K562 (cell line): Measurements from ENCODE around the gene CEL. TPM values are rescaled to one million over a fixed set of nuclear protein-coding genes. Genes with fewer than 3 reads are reported as not detected.
A peak's percentile ranks its signal among the peaks of the same experiment; 100 is the strongest.

ENCODE experiments used
- ATAC-seq: fragments of 200-7000 bp; cut with Tn5 transposase; 3 replicates; pipeline ENCODE4 v1.9.1; 2020; ENCODE audit warnings: moderate library complexity
- BruUV-seq: library from RNA; stranded (reverse); fragments of 400-500 nt; replicated peaks from 2 replicates; lab custom pipeline; 2021; lab: Mats Ljungman, UMichigan
- CTCF ChIA-PET: fragments of 300-600 bp; formaldehyde crosslinking; extraction: SDS; loops from one replicate; lab custom pipeline; 2021; ENCODE audit warnings: low intra/inter-chr PET ratio; lab: Yijun Ruan, JAX
- POLR2A ChIA-PET: fragments of 300-600, 350-650 bp; sonication (Branson Sonifier 250); formaldehyde crosslinking; extraction: SDS; loops from one replicate; lab custom pipeline; 2021; ENCODE audit warnings: antibody characterized with exemption, inconsistent platforms; lab: Yijun Ruan, JAX
- DNase-seq, 4 experiments: peaks; one replicate each; pipeline versions ENCODE4 v3.0.0 to v3.0.0-alpha.2; 2011 to 2018; ENCODE audit warnings: low spot score in 3 of 4, mixed read lengths in 3 of 4; ENCODE audit errors: extremely low read depth in 1 of 4
- FAIRE-seq: peaks from 2 replicates; lab custom pipeline; 2011; peaks lifted over from hg19 to GRCh38; lab: Jason Lieb, UNC
- H2AFZ ChIP-seq: 2 replicates; pipeline ENCODE4 v1.6.0; 2011; ENCODE audit warnings: low read depth, low read length, control low read depth, inconsistent platforms
- H3K27ac ChIP-seq: fragments of 200-600 bp; 3 replicates; pipeline ENCODE4 v1.8.0; 2011; ENCODE audit warnings: low read depth, mild to moderate bottlenecking, control low read depth, inconsistent platforms, low read length, moderate library complexity, mixed read lengths; ENCODE audit errors: extremely low read depth
- H3K27me3 ChIP-seq, 2 experiments: fragments of 300-600 bp in 1 of 2; 2 replicates in 1 of 2; 3 replicates in 1 of 2; pipeline versions ENCODE4 v1.6.0 to v1.8.0; 2011; ENCODE audit warnings: inconsistent platforms in 2 of 2, low read length in 2 of 2, mild to moderate bottlenecking in 1 of 2, mixed read lengths in 1 of 2, moderate library complexity in 1 of 2; ENCODE audit not compliant: control insufficient read depth in 2 of 2, insufficient read depth in 2 of 2
- H3K36me3 ChIP-seq: fragments of 300-600 bp; 3 replicates; pipeline ENCODE4 v1.8.0; 2011; ENCODE audit warnings: mild to moderate bottlenecking, low read length, inconsistent platforms; ENCODE audit not compliant: control insufficient read depth, insufficient read depth
- H3K4me1 ChIP-seq, 2 experiments: fragments of 200-600 bp in 1 of 2; replicated peaks in 1 of 2; 2 replicates in 1 of 2; 3 replicates in 1 of 2; pipeline versions ENCODE4 v1.5.1 to v1.8.0; 2011; ENCODE audit warnings: inconsistent platforms in 2 of 2, low read length in 2 of 2, mild to moderate bottlenecking in 1 of 2, mixed read lengths in 1 of 2, moderate library complexity in 1 of 2; ENCODE audit not compliant: control insufficient read depth in 2 of 2, insufficient read depth in 2 of 2
- H3K4me2 ChIP-seq: 2 replicates; pipeline ENCODE4 v1.6.1; 2011; ENCODE audit warnings: low read length, control low read depth, inconsistent platforms, mixed read lengths; ENCODE audit not compliant: insufficient read depth
- H3K4me3 ChIP-seq: fragments of 200-600 bp; sonication (generic), shearing (Covaris generic); 2 replicates; pipeline ENCODE4 v1.5.1; 2016; ENCODE audit warnings: control low read depth, inconsistent platforms
- H3K79me2 ChIP-seq: fragments of 200-600 bp; 3 replicates; pipeline ENCODE4 v1.8.0; 2011; ENCODE audit warnings: low read length, inconsistent platforms; ENCODE audit not compliant: control insufficient read depth, insufficient read depth
- H3K9ac ChIP-seq, 2 experiments: 2 replicates each; pipeline versions ENCODE4 v1.6.0 to v1.6.1; 2011; ENCODE audit warnings: low read depth in 2 of 2, low read length in 2 of 2, control low read depth in 1 of 2, inconsistent platforms in 1 of 2, mild to moderate bottlenecking in 1 of 2, mixed read lengths in 1 of 2; ENCODE audit not compliant: insufficient read depth in 1 of 2
- H3K9me1 ChIP-seq: one replicate; pipeline ENCODE4 v1.6.0; 2011; ENCODE audit warnings: inconsistent platforms, mild to moderate bottlenecking, low read length, moderate library complexity; ENCODE audit not compliant: control insufficient read depth, insufficient read depth
- H3K9me3 ChIP-seq: replicated peaks from 2 replicates; pipeline ENCODE4 v1.5.1; 2011; ENCODE audit warnings: low read depth, low read length, inconsistent platforms; ENCODE audit not compliant: control insufficient read depth, insufficient read depth
- H4K20me1 ChIP-seq: replicated peaks from 2 replicates; pipeline ENCODE4 v1.6.1; 2011; ENCODE audit warnings: low read length, inconsistent platforms, mixed read lengths; ENCODE audit not compliant: control insufficient read depth, insufficient read depth
- EGR1 ChIP-seq: fragments of 450-650 bp; conservative IDR thresholded peaks from 2 replicates; pipeline ENCODE4 v1.6.1; 2017; ENCODE audit warnings: mild to moderate bottlenecking
- PTBP1 ChIP-seq: fragments of 200-400 bp; formaldehyde crosslinking; IDR thresholded peaks from 2 replicates; pipeline ENCODE4 v1.6.1; 2017; ENCODE audit warnings: low read depth, low read length
- WGBS: fragments of 100-300 bp; shearing (Covaris generic); methylation state at CpG from one replicate; pipeline ENCODE4 v1.1.6; 2016; ENCODE audit warnings: low coverage, mixed read lengths; ENCODE audit not compliant: insufficient coverage; ENCODE audit errors: missing lambda C conversion rate; 5-methylcytosine and 5-hydroxymethylcytosine counted together
- in situ Hi-C: fragments of 300-500 bp; cut with MboI; formaldehyde crosslinking; loops from 4 replicates; pipeline ENCODE4 v1.15.0; 2018; ENCODE audit warnings: inconsistent platforms, mixed read lengths
- intact Hi-C: fragments of 100-400 bp; cut with micrococcal nuclease; formaldehyde crosslinking; loops from 2 replicates; pipeline ENCODE4 v1.14.2; 2022
- polyA plus RNA-seq, 8 experiments: library from polyadenylated mRNA; depleted of rRNA in 4 of 8; stranded (reverse) in 5 of 8; unstranded in 3 of 8; fragments of >200 nt; fragmentation: Nextera tagmentation in 2 of 8; fragmentation: Illumina TruSeq in 1 of 8; extraction: Ambion mirVana in 2 of 8; extraction: Trizol in 1 of 8; gene quantifications; 2 replicates each; pipeline versions ENCODE4 v1.2.1 to v1.2.3, GENCODE V29; 2011 to 2014; ENCODE audit warnings: inconsistent platforms in 1 of 8, missing spikeins in 1 of 8
- total RNA-seq, 7 experiments: library from RNA; depleted of rRNA in 6 of 7; stranded (reverse); fragments of >200 nt in 6 of 7; fragmentation: Illumina TruSeq in 2 of 7; extraction: Trizol in 2 of 7; gene quantifications; 2 replicates each; pipeline versions ENCODE4 v1.2.1 to v1.2.3, GENCODE V29; 2011 to 2021; ENCODE audit warnings: low replicate concordance in 1 of 7

CEL gene
- total and polyA plus RNA-seq, 9 of the 15 experiments (the other 6 are each of a cell fraction or from before 2014, with no cell fraction given): 0.09 to 3.0 (median 0.51) TPM; not detected in 2

GRCh38 chr9:133113163-133113948 is 51.6 kb downstream of the CEL start:
- TF ChIP-seq PTBP1 (no peak), EGR1 (peak; percentile 52)
- Histone ChIP-seq H3K36me3 (peaks cover 61% of the 10 kb centered on the region; the same call in 2 of the 3 replicates), H3K79me2 (peaks cover 64% of the 10 kb centered on the region), H3K9me3 (no peaks in the 10 kb centered on the region), H3K9ac (peak overlapping the region in 1 of 2 experiments; percentile 85; a peak in 2 of 4 replicates), H3K27ac (peak overlapping the region; percentile 28; the same call in 1 of the 3 replicates), H3K4me1 (peaks cover 17 to 64% of the 10 kb centered on the region in 2 experiments), H4K20me1 (peaks cover 12% of the 10 kb centered on the region; the same call in 1 of the 2 replicates), H3K27me3 (no peaks in the 10 kb centered on the region), H3K9me1 (no peaks in the 10 kb centered on the region), H2AFZ (no peak overlapping the region), H3K4me2 (no peak overlapping the region), H3K4me3 (no peak overlapping the region)
- DNase-seq (no peak), ATAC-seq (no peak), FAIRE-seq (no peak)
- 77% methylated on average over 18 of the region's 19 CpGs for WGBS
- ChIA-PET POLR2A (no interaction called here), CTCF (interaction anchor here (0.6 kb wide), 1 partner anchor 72 kb away, joined by 3 read pairs; no protein-coding TSS in a partner anchor)
- BruUV-seq: no TSS peak
- intact Hi-C loops (no loop called here), in situ Hi-C loops (no loop called here)
